Measurements from ENCODE around the gene HOXC9. TPM values are rescaled to one million over a fixed set of nuclear protein-coding genes. Genes with fewer than 3 reads are reported as not detected.

HOXC9 gene
- total RNA-seq, 4 donors from 2014 or later = 4.4 to 10.5 (median 7.9) TPM

DNA sequence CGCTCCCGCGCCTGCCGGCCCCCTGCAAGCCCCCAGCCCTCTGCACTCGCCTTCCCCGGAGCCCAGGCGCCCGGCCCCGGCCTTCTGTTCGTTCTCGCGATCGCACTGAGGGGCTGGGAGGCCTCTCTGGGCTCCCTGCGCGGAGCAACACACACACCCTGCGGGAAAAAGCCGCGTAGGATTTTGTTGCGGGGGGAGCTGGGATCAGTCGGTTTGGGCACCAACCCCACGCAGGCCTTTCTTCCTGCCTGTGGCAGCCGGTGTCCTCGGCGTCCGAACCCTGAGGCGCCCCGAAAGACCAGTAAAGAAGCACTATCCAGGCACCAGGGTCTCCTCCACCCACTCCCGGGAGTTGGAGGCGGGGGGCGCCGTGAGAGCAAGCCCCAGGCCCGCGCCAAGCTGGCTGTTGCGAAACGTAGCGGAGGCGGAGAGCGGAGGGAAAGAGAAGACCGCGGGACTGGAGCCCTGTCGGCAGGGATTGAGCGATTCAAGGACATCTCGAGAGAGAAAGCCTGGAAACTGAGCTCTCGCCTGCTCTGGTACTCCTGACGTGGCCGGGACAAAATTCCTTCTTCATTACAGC is 31.0 kb downstream of the HOXC9 start:
- peaks cover 0 to 99% (median 28%) of the 10 kb centered on the region in 4 donors for H3K4me1 ChIP-seq
- H3K9me3 ChIP-seq = no peaks in the 10 kb centered on the region
- 44 to 48% methylated on average over 36 to 46 of the region's 46 CpGs for WGBS, 2 donors
- H3K36me3 ChIP-seq = peaks cover 0 to 7% (median 0%) of the 10 kb centered on the region in 3 donors
- peak overlapping the region; percentile 65 to 99 (median 81) for H3K27ac ChIP-seq
- TF ChIP-seq, protein P1, sequence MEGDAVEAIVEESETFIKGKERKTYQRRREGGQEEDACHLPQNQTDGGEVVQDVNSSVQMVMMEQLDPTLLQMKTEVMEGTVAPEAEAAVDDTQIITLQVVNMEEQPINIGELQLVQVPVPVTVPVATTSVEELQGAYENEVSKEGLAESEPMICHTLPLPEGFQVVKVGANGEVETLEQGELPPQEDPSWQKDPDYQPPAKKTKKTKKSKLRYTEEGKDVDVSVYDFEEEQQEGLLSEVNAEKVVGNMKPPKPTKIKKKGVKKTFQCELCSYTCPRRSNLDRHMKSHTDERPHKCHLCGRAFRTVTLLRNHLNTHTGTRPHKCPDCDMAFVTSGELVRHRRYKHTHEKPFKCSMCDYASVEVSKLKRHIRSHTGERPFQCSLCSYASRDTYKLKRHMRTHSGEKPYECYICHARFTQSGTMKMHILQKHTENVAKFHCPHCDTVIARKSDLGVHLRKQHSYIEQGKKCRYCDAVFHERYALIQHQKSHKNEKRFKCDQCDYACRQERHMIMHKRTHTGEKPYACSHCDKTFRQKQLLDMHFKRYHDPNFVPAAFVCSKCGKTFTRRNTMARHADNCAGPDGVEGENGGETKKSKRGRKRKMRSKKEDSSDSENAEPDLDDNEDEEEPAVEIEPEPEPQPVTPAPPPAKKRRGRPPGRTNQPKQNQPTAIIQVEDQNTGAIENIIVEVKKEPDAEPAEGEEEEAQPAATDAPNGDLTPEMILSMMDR (IDR thresholded peaks at IDR 0.05) = peak in 1 of 5 experiments; percentile 19
- peak in 1 of 2 donors; percentile 64 for TF ChIP-seq EP300 (IDR thresholded peaks at IDR 0.05)
- TF ChIP-seq POLR2A (IDR thresholded peaks at IDR 0.05) = peak in 1 of 2 donors; percentile 14
- peak overlapping the region in 3 of 4 donors; percentile 9 to 40 (median 16) for H3K4me3 ChIP-seq
- no peak for DNase-seq (ENCODE audit: low spot score in 2 of 2)
- H3K27me3 ChIP-seq = peaks cover 0 to 59% of the 10 kb centered on the region in 2 donors

- TF ChIP-seq EP300 (IDR thresholded peaks at IDR 0.05) = no peak
- TF ChIP-seq, protein P1 (IDR thresholded peaks at IDR 0.05) = no peak
- no peak for TF ChIP-seq POLR2A (IDR thresholded peaks at IDR 0.05)
- Histone ChIP-seq H3K27ac (peak overlapping the region; percentile 65 to 99 (median 81)), H3K36me3 (peaks cover 0 to 7% (median 0%) of the 10 kb centered on the region in 3 donors), H3K27me3 (peaks cover 0 to 54% of the 10 kb centered on the region in 2 donors), H3K4me3 (peak overlapping the region in 3 of 4 donors; percentile 9 to 40 (median 16)), H3K4me1 (peaks cover 0 to 97% (median 23%) of the 10 kb centered on the region in 4 donors), H3K9me3 (no peaks in the 10 kb centered on the region)
- no peak for DNase-seq (ENCODE audit: low spot score in 2 of 2)
- WGBS, 2 donors = 63 to 64% methylated on average over 16 of the region's 16 CpGs
Measured at GRCh38 chr12:54031480-54031879, 31.5 kb downstream of the HOXC9 start.

DNA sequence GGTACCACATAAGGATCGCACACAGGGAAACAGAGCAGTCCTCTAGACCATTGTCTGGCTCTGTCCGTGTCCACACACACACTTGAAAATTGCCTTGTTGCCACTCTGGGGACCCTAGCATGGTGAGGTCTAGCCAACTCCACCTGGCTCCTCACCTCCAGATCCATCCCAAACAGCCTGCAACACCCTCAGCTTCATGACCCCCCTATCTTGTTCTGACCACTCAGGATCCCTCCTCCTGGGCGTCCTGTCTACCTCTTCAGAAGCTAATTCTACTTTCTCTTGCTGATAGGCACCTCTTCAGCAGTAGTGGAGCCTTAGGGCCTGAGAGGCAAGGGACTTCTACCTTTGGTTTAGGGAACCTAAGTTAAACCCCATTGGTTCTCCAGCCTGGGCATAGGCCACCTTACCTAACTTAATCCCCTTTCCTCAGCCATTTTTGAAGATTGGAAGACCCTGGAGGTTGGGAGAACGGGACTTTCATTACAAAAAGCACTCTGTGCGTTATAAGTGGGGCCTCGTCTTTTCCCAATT is 32.2 kb downstream of the HOXC9 start:
- no peak for DNase-seq (ENCODE audit: low spot score in 2 of 2)
- Histone ChIP-seq H3K4me1 (peaks cover 0 to 97% (median 18%) of the 10 kb centered on the region in 4 donors), H3K27ac (peak overlapping the region; percentile 66 to 99 (median 82)), H3K9me3 (no peaks in the 10 kb centered on the region), H3K4me3 (peak overlapping the region in 2 of 4 donors; percentile 38 to 42), H3K27me3 (peaks cover 0 to 53% of the 10 kb centered on the region in 2 donors), H3K36me3 (peaks cover 0 to 7% (median 0%) of the 10 kb centered on the region in 3 donors)
- TF ChIP-seq, protein P1 (IDR thresholded peaks at IDR 0.05) = no peak
- TF ChIP-seq EP300 (IDR thresholded peaks at IDR 0.05) (no peak), POLR2A (IDR thresholded peaks at IDR 0.05) (no peak)
- WGBS, 2 donors = 37 to 44% methylated on average over 6 of the region's 6 CpGs

- Histone ChIP-seq H3K4me3 (peak within 1 kb of the TSS; percentile 38 to 77 (median 49)), H3K27me3 (peaks cover 0 to 49% of the 10 kb centered on the region in 2 donors), H3K27ac (peak within 1 kb of the TSS; percentile 66 to 99 (median 82)), H3K9me3 (no peaks in the 10 kb centered on the region), H3K4me1 (peaks cover 0 to 97% (median 16%) of the 10 kb centered on the region in 4 donors), H3K36me3 (peaks cover 0 to 7% (median 0%) of the 10 kb centered on the region in 3 donors)
- peak; percentile 55 to 78 for DNase-seq (ENCODE audit: low spot score in 2 of 2)
- WGBS, 2 donors = 2 to 3% methylated on average over 12 of the region's 12 CpGs
- TF ChIP-seq, protein P1 (IDR thresholded peaks at IDR 0.05) = peak; percentile 89 to 98 (median 96)
- no peak for TF ChIP-seq POLR2A (IDR thresholded peaks at IDR 0.05)
Measured at GRCh38 chr12:54032627-54033100, 32.7 kb downstream of the HOXC9 start, which contains the start of gene HOXC5. HOXC5 (plus strand) TSS chr12:54033050; CDS start chr12:54033123, 73 bp downstream.
